ENCODE measurements around the gene CHRNB1.

Gene CHRNB1

GRCh38 chr17:7479213-7480088 lies 34.6 kb downstream of the CHRNB1 start, which contains the start of gene ZBTB4 (continued):
- TF ChIP-seq HOXA7 (CRISPR knock-in tag; IDR thresholded peaks at IDR 0.05; ENCODE audit: borderline replicate concordance) (no peak), ZNF138 (tag by site-specific recombination; IDR thresholded peaks at IDR 0.05; ENCODE audit: borderline replicate concordance) (no peak), ZNF16 (tag by site-specific recombination; IDR thresholded peaks at IDR 0.05; ENCODE audit: low read depth) (no peak), REST (tag by site-specific recombination; IDR thresholded peaks at IDR 0.05) (0 out of 2 replicates have a peak, but pooled peaks have one; percentile 28), ZFP69B (tag by site-specific recombination; IDR thresholded peaks at IDR 0.05) (no peak), ZNF221 (tag by site-specific recombination; IDR thresholded peaks at IDR 0.05; ENCODE audit: borderline replicate concordance) (no peak), ZNF362 (tag by site-specific recombination; IDR thresholded peaks at IDR 0.05) (no peak), TRIM28 (IDR thresholded peaks at IDR 0.05; ENCODE audit: borderline replicate concordance, low read length) (no peak), GLI2 (tag by site-specific recombination; IDR thresholded peaks at IDR 0.05; ENCODE audit: borderline replicate concordance, low read depth) (no peak), MYNN (tag by site-specific recombination; IDR thresholded peaks at IDR 0.05; ENCODE audit: borderline replicate concordance) (no peak), YY2 (tag by site-specific recombination; IDR thresholded peaks at IDR 0.05) (no peak), KLF10 (tag by site-specific recombination; IDR thresholded peaks at IDR 0.05) (peak; percentile 67; the same call in 1 of the 2 replicates), ZBTB21 (tag by site-specific recombination; IDR thresholded peaks at IDR 0.05) (no peak), KLF1 (tag by site-specific recombination; IDR thresholded peaks at IDR 0.05) (peak; percentile 96), OSR2 (tag by site-specific recombination; IDR thresholded peaks at IDR 0.05) (no peak), IKZF3 (tag by site-specific recombination; IDR thresholded peaks at IDR 0.05) (no peak), ZNF510 (tag by site-specific recombination; IDR thresholded peaks at IDR 0.05; ENCODE audit: insufficient replicate concordance) (no peak), HOXD13 (CRISPR knock-in tag; IDR thresholded peaks at IDR 0.05; ENCODE audit: borderline replicate concordance) (no peak), RBAK (tag by site-specific recombination; IDR thresholded peaks at IDR 0.05) (no peak), PRDM4 (tag by site-specific recombination; IDR thresholded peaks at IDR 0.05) (no peak), ZBTB7A (tag by site-specific recombination; IDR thresholded peaks at IDR 0.05; ENCODE audit: low read depth) (no peak), KLF7 (tag by site-specific recombination; IDR thresholded peaks at IDR 0.05; ENCODE audit: borderline replicate concordance) (no peak), KLF8 (tag by site-specific recombination; IDR thresholded peaks at IDR 0.05) (peak; percentile 68; the same call in 1 of the 2 replicates), ZNF501 (tag by site-specific recombination; IDR thresholded peaks at IDR 0.05) (no peak), ZNF211 (tag by site-specific recombination; IDR thresholded peaks at IDR 0.05; ENCODE audit: low read depth) (no peak), WT1 (tag by site-specific recombination; IDR thresholded peaks at IDR 0.05) (0 out of 2 replicates have a peak, but pooled peaks have one; percentile 18), PRDM10 (tag by site-specific recombination; IDR thresholded peaks at IDR 0.05) (no peak), ZNF639 (tag by site-specific recombination; IDR thresholded peaks at IDR 0.05) (no peak)
